Stimulated activated CD4-positive, alpha-beta T cell treated with anti-CD3 and anti-CD28 coated beads, Interleukin-12 subunit alpha, Interleukin-12 subunit beta, amount 100 ng/mL, for 24 hours (primary cell): Measurements from ENCODE around the gene PHKA2.
A peak's percentile ranks its signal among the peaks of the same experiment; 100 is the strongest.
"Not testable (repeated sequence)": the region's sequence is repeated elsewhere in the genome, so short reads cannot be mapped to it uniquely, and the experiment has no call there.

Experiments
- DNase-seq, 2 experiments: peaks; one replicate each; pipeline ENCODE4 v3.0.0-alpha.2; 2020; ENCODE audit warnings: low read depth in 2 of 2

The PHKA2 gene

GRCh38 chrX:18983666-18984380 is at the start of gene PHKA2:
TSS of gene PHKA2 (minus strand) at chrX:18984114. CDS start at chrX:18983932, 182 bp downstream.
- DNase-seq, result peak in 1 of 2 experiments; percentile 36

- no peak for DNase-seq
Observed at GRCh38 chrX:19030805-19031204, 46.9 kb upstream of the PHKA2 start.

DNA sequence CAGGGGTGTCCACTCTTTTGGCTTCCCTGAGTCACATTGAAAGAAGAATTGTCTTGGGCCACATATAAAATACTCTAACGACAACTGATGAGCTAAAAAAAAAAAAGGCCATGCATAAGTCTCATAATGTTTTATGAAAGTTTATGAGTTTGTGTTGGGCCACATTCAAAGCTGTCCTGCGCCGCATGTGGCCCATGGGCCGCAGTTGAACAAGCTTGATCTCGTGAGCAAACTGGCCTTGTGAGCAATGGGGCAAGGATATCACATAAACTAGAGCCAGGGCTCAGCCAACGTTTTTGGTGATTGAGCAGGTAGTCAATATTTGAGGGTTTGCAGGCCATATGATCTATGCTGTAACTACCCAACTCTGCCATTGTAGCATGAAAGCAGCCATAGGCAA is 44.6 kb upstream of the PHKA2 start:
- DNase-seq, result no peak

- DNase-seq, result no peak
Observed at GRCh38 chrX:19024366-19024765, 40.5 kb upstream of the PHKA2 start.

DNA sequence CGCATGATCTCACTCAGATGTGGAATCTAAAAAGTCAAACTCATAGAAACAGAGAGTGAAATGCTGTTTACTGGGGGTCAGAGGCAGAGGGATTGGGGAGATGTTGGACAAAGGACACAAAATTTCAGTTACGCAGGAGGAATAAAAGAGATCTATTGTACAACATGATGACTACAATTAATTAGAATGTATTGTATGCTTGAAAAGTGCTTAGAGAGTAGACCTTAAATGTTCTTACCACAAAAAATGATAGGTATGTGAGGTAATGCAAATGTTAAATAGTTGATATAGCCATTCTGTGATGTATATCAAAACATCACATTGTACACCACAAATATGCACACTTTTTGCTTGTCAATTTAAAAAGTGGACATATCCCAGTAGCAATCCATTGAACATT is 36.1 kb upstream of the PHKA2 start:
- DNase-seq, result no peak

DNA sequence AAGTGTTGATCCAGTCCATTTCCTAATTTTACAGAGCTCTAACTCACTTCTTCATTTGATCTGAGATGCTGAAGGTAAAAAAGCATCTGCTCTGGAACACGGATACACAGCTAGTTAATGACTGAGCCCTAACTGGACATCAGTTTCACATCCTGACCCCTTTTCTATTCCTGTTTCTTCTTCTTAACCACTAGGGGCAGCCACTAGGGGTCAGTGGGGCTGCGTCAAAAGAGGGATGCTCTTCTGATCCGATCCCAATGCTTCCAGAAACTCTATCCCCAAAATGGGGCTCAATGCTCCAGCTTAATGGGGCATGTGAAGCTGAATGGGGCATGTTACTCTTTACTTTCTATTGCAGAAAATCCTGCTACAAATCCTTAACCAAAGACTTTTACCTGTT is 33.4 kb upstream of the PHKA2 start:
- DNase-seq, result no peak

DNA sequence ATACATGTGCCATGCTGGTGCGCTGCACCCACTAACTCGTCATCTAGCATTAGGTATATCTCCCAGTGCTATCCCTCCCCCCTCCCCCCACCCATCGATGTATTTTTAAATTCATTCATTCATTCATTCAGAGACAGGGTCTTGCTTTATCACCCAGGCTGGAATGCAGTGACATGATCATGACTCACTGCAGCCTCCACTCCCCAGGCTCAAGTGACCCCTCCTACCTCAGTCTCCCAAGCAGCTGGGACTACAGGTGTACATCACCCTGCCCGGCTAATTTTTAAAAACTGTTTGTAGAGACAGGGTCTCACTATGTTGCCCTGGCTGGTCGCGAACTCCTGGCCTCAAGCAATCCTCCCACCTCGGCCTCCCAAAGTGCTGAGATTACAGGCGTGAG is 32.7 kb upstream of the PHKA2 start:
- not testable (repeated sequence) for DNase-seq

DNA sequence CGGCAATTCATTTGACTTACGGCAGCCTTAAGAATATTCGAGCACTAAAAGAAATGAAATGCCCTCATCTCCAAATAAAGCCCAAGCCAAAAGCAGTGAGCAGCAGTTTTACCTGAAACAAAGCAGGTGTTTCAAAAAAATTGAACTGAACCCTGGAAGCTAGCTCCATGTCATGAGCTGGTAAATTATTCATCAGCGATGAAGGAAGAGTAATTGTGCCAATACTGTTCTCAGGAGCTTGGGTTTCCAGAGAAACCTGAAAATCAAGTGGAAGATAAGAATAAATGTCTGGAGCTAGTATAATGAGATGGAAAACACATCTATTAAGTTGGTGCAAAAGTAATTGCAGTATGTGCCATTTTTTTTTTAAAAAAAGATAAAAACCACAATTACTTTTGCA is 24.0 kb upstream of the PHKA2 start:
- no peak for DNase-seq

GRCh38 chrX:19007011-19007410 is 23.1 kb upstream of the PHKA2 start:
- no peak for DNase-seq

DNA sequence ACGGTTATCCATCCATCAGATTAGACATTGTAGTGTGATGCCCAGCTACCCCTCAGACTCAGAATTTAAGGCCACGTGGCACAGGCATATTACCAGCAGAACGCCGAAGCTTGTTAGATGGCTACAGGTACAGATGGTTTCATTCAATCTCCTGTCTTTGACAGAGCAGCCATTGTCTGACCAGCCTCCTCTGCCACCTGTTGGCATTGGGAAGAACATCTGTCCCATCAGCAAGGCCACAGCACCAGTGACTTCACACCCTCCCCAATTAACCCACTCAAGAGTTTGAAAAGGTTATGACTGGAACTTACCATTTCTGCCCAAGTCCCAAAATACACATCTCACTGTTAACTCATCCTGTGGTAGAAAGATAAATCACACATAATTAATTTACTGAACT is 22.0 kb upstream of the PHKA2 start:
- DNase-seq, result no peak

DNA sequence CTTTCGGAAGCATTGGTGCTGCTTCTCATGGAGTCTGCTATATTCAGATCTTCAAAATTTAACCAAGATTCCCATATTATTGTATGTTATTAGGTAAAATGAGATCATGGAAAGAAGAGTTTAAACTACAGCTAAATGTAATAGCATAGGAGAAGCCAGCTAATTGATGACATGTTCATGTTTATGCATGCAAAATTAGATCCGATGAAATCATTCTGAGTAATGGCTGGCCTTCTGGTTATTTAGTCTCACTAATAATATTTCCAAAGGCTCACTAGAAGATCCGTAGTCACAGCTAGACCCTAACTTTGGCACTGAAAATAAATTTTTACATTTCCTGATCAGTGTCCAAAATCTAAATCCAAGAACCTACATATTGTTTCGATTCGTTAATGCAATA is 19.8 kb upstream of the PHKA2 start:
- DNase-seq, result no peak

GRCh38 chrX:18998653-18999052 is 14.7 kb upstream of the PHKA2 start:
- DNase-seq, result no peak

DNA sequence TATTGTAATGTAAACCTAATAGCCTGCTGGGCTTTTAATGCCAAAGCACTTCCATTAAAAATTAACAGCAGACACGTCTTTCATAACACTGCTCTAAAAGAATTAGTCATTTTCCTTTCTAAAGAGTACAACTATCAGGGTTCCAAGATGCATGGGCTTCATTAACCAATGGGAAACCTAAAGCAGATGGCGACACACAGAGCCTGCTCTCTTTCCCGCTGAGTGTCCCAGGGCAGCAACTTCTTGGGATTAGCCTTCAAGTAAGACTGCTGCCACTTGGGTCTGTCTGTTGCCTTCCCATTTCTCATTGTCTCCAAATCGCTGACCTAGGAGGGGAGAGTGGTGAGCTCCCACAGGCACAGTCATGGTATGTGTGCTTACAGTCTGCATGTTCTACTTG is 14.0 kb upstream of the PHKA2 start:
- DNase-seq, result no peak

- DNase-seq, result no peak
Observed at GRCh38 chrX:18996536-18996935, 12.6 kb upstream of the PHKA2 start.

GRCh38 chrX:18995221-18995620 is 11.3 kb upstream of the PHKA2 start:
- no peak for DNase-seq

GRCh38 chrX:18994713-18995112 is 10.8 kb upstream of the PHKA2 start:
- no peak for DNase-seq

- no peak for DNase-seq
Observed at GRCh38 chrX:18992829-18993228, 8.9 kb upstream of the PHKA2 start.

DNA sequence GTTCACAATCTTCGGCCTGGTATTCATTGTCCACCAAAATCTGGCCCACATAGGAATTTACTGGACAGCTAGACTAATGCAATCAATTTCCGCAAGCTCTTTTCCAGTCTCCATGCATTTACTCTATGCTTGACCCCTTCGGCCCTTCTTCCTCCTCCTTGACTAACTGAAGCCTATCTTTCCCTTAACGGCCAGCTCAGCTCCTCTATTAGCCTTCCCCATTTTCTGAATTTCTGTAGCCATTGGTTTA is 1.2 kb upstream of the PHKA2 start:
- no peak for DNase-seq

GRCh38 chrX:18984381-18985185 is 669 bp upstream of the PHKA2 start:
- DNase-seq, result peak; percentile 71 to 78

- no peak for DNase-seq
Observed at GRCh38 chrX:18981124-18981807, 2.6 kb downstream of the PHKA2 start.

- DNase-seq, result not testable (repeated sequence)
Observed at GRCh38 chrX:18980262-18980661, 3.7 kb downstream of the PHKA2 start.

DNA sequence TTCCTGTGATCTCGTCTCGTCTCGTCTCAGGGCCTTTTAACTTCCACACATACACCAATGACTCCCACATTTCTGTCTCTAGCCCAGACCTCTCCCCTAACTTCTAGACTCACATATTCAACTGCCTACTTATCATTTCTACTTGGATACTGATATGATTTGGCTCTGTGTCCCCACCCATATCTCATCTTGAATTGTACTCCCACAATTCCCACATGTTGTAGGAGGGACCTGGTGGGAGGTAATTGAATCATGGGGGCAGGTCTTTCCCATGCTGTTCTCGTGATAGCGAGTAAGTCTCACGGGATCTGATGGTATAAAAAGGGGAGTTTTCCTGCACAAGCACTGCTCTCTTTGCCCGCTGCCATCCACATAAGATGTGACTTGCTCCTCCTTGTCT is 8.9 kb downstream of the PHKA2 start:
- DNase-seq, result no peak
